Upper lobe of left lung (tissue), 6 donors: ENCODE data around the gene LIPC. TPM values are rescaled to one million over a fixed set of nuclear protein-coding genes. Genes with fewer than 3 reads are reported as not detected.
A peak's percentile ranks its signal among the peaks of the same experiment; 100 is the strongest.

Source experiments
- ATAC-seq, 2 donors: fragments of 200-7000 bp; cut with Tn5 transposase; one replicate each; pipeline ENCODE4 v1.9.1; 2022; ENCODE audit warnings: mild to moderate bottlenecking in 2 of 2, moderate library complexity in 2 of 2; ENCODE audit not compliant: low FRiP score in 2 of 2
- DNase-seq, 2 donors: peaks; one replicate each; pipeline ENCODE4 v3.0.0-alpha.2; 2019 to 2020
- H3K27ac ChIP-seq, 4 donors: fragments of 200-600 bp; sonication (generic); one replicate each; pipeline ENCODE4 v1.5.1; 2016 to 2019
- H3K27me3 ChIP-seq, 4 donors: fragments of 200-600 bp; sonication (generic); one replicate each; pipeline ENCODE4 v1.5.1; 2017 to 2019
- H3K36me3 ChIP-seq, 4 donors: fragments of 200-600 bp; sonication (generic); one replicate each; pipeline ENCODE4 v1.5.1; 2016 to 2019
- H3K4me1 ChIP-seq, 4 donors: fragments of 200-600 bp; sonication (generic); one replicate each; pipeline ENCODE4 v1.5.1; 2018 to 2019
- H3K4me3 ChIP-seq, 4 donors: fragments of 200-600 bp; sonication (generic); one replicate each; pipeline ENCODE4 v1.5.1; 2017 to 2019; ENCODE audit warnings: mild to moderate bottlenecking in 2 of 4, moderate library complexity in 1 of 4
- H3K9me3 ChIP-seq, 4 donors: fragments of 200-600 bp; sonication (generic); one replicate each; pipeline ENCODE4 v1.5.1; 2018 to 2019
- CTCF ChIP-seq, 6 experiments: fragments of 450-650 bp in 4 of 6; fragments of 200-600 bp in 2 of 6; sonication (generic) in 2 of 6; IDR thresholded peaks; one replicate each; pipeline ENCODE4 v1.5.1; 2016 to 2019; ENCODE audit warnings: antibody characterized with exemption in 6 of 6
- EP300 ChIP-seq, 4 donors: sonication (generic); formaldehyde crosslinking; IDR thresholded peaks; one replicate each; pipeline ENCODE4 v1.5.1; 2017; ENCODE audit warnings: antibody characterized with exemption in 4 of 4, control low read depth in 2 of 4
- POLR2A ChIP-seq, 4 donors: fragments of 450-650 bp; IDR thresholded peaks; one replicate each; pipeline ENCODE4 v1.5.1; 2016 to 2017; ENCODE audit warnings: antibody characterized with exemption in 4 of 4, mild to moderate bottlenecking in 2 of 4
- POLR2AphosphoS5 ChIP-seq, 2 donors: sonication (generic); formaldehyde crosslinking; IDR thresholded peaks; one replicate each; pipeline ENCODE4 v1.5.1; 2017; ENCODE audit warnings: antibody characterized with exemption in 2 of 2
- WGBS, 2 donors: methylation state at CpG; one replicate each; pipeline ENCODE4 v1.1.5; 2017 to 2018; 5-methylcytosine and 5-hydroxymethylcytosine counted together
- small RNA-seq, 4 donors: library from RNA; depleted of rRNA; stranded (forward); fragments of <200 nt; gene quantifications; one replicate each; pipeline ENCODE3, GENCODE V24; 2016
- total RNA-seq, 6 donors: library from RNA; depleted of rRNA in 4 of 6; stranded (reverse); fragments of >200 nt in 4 of 6; gene quantifications; one replicate each; pipeline versions ENCODE4 v1.1.0 to v1.2.1, GENCODE V29; 2016 to 2021
- donor health status: DM: no; HTN: no; CAD: no; lungs with moderate emphysema.
- donor health status: DM: no; HTN: yes; CAD: no; lungs with severe emphysema.

The LIPC gene
- total RNA-seq, 6 donors from 2014 or later: 0.40 to 0.89 (median 0.75) TPM; not detected in 2

GRCh38 chr15:58611731-58612676 lies 180.2 kb downstream of the LIPC start:
- H3K9me3 ChIP-seq: peaks cover 0 to 8% (median 6%) of the 10 kb centered on the region in 4 donors
- ATAC-seq: no peak
- no peak for TF ChIP-seq EP300 (IDR thresholded peaks at IDR 0.05)
- TF ChIP-seq POLR2AphosphoS5 (IDR thresholded peaks at IDR 0.05): no peak
- TF ChIP-seq CTCF (IDR thresholded peaks at IDR 0.05): no peak
- TF ChIP-seq POLR2A (IDR thresholded peaks at IDR 0.05): no peak
- DNase-seq: no peak
- no peak overlapping the region for H3K4me3 ChIP-seq
- H3K4me1 ChIP-seq: no peaks in the 10 kb centered on the region
- H3K36me3 ChIP-seq: peaks cover 0 to 47% (median 8%) of the 10 kb centered on the region in 4 donors
- H3K27me3 ChIP-seq: no peaks in the 10 kb centered on the region
- H3K27ac ChIP-seq: peak overlapping the region in 1 of 4 donors; percentile 42
- 87 to 93% methylated on average over 6 of the region's 6 CpGs for WGBS, 2 donors

DNA sequence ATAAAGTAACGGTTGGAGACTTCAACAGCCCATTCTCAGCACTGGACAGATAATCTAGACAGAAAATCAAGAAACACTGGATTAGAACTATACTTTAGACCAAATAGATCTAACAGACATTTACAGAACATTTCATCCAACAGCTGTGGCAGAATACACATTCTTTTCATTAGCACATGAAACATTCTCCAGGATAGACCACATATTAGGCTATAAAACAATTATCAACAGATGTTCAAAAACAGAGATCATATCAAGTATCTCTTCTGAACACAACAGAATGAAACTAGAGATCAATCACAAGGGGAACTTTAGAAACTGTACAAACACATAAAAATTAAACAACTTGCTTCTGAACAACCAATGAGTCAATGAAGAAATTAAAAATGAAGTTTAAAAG lies 184.4 kb downstream of the LIPC start:
- no peaks in the 10 kb centered on the region for H3K4me1 ChIP-seq
- ATAC-seq (no peak), DNase-seq (no peak)
- no peaks in the 10 kb centered on the region for H3K27me3 ChIP-seq
- H3K4me3 ChIP-seq: no peak overlapping the region
- no peak overlapping the region for H3K27ac ChIP-seq
- WGBS, 2 donors: 94 to 100% methylated on average over 1 of the region's 1 CpG
- TF ChIP-seq CTCF (IDR thresholded peaks at IDR 0.05): no peak
- TF ChIP-seq POLR2A (IDR thresholded peaks at IDR 0.05): no peak
- no peak for TF ChIP-seq EP300 (IDR thresholded peaks at IDR 0.05)
- no peak for TF ChIP-seq POLR2AphosphoS5 (IDR thresholded peaks at IDR 0.05)
- peaks cover 0 to 8% (median 6%) of the 10 kb centered on the region in 4 donors for H3K9me3 ChIP-seq
- H3K36me3 ChIP-seq: peaks cover 0 to 32% (median 4%) of the 10 kb centered on the region in 4 donors

Small RNA genes lying within 50 kb of the gene (small RNA-seq; reads per million reads assigned to genes)
- gene AC084781.2: 0 reads per million in 4 donors
